ENCODE measurements around the gene NUDT1.

Gene NUDT1

GRCh38 chr7:2282185-2282751 lies 40.2 kb downstream of the NUDT1 start:
- no peak for TF ChIP-seq REST (IDR thresholded peaks at IDR 0.05; ENCODE audit: insufficient replicate concordance, low read depth)
- Histone ChIP-seq H3K4me3 (replicated peaks; ENCODE audit: insufficient read depth, low read length) (no peak overlapping the region), H3K27me3 (ENCODE audit: insufficient read depth, poor library complexity, severe bottlenecking) (no peaks in the 10 kb centered on the region), H3K27ac (replicated peaks) (no peak overlapping the region)
- DNase-seq (ENCODE audit: low read depth in 1 of 2, low spot score in 1 of 2), result no peak

- no peak for DNase-seq (ENCODE audit: low read depth in 1 of 2, low spot score in 1 of 2)
- TF ChIP-seq GABPA (IDR thresholded peaks at IDR 0.05; ENCODE audit: low read depth) (no peak), REST (IDR thresholded peaks at IDR 0.05; ENCODE audit: insufficient replicate concordance, low read depth) (no peak), SPI1 (IDR thresholded peaks at IDR 0.05; ENCODE audit: borderline replicate concordance, low read depth) (no peak), POLR2AphosphoS5 (IDR thresholded peaks at IDR 0.05; ENCODE audit: low read depth) (no peak)
- TF ChIP-seq, protein P1, sequence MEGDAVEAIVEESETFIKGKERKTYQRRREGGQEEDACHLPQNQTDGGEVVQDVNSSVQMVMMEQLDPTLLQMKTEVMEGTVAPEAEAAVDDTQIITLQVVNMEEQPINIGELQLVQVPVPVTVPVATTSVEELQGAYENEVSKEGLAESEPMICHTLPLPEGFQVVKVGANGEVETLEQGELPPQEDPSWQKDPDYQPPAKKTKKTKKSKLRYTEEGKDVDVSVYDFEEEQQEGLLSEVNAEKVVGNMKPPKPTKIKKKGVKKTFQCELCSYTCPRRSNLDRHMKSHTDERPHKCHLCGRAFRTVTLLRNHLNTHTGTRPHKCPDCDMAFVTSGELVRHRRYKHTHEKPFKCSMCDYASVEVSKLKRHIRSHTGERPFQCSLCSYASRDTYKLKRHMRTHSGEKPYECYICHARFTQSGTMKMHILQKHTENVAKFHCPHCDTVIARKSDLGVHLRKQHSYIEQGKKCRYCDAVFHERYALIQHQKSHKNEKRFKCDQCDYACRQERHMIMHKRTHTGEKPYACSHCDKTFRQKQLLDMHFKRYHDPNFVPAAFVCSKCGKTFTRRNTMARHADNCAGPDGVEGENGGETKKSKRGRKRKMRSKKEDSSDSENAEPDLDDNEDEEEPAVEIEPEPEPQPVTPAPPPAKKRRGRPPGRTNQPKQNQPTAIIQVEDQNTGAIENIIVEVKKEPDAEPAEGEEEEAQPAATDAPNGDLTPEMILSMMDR (IDR thresholded peaks at IDR 0.05; ENCODE audit: insufficient read depth, low read length), result no peak
- Histone ChIP-seq H3K27ac (replicated peaks) (no peak overlapping the region), H3K27me3 (ENCODE audit: insufficient read depth, poor library complexity, severe bottlenecking) (no peaks in the 10 kb centered on the region), H3K4me3 (replicated peaks; ENCODE audit: insufficient read depth, low read length) (no peak overlapping the region)
Observed at GRCh38 chr7:2283074-2283473, 41.0 kb downstream of the NUDT1 start.

- H3K4me3 ChIP-seq (replicated peaks; ENCODE audit: insufficient read depth, low read length), result no peak overlapping the region
- H3K27ac ChIP-seq (replicated peaks), result no peak overlapping the region
- no peaks in the 10 kb centered on the region for H3K27me3 ChIP-seq (ENCODE audit: insufficient read depth, poor library complexity, severe bottlenecking)
- no peak for TF ChIP-seq POLR2AphosphoS5 (IDR thresholded peaks at IDR 0.05; ENCODE audit: low read depth)
- TF ChIP-seq, protein P1 (IDR thresholded peaks at IDR 0.05; ENCODE audit: insufficient read depth, low read length), result no peak
- no peak for TF ChIP-seq SPI1 (IDR thresholded peaks at IDR 0.05; ENCODE audit: borderline replicate concordance, low read depth)
- TF ChIP-seq REST (IDR thresholded peaks at IDR 0.05; ENCODE audit: insufficient replicate concordance, low read depth), result no peak
- no peak for TF ChIP-seq GABPA (IDR thresholded peaks at IDR 0.05; ENCODE audit: low read depth)
- no peak for DNase-seq (ENCODE audit: low read depth in 1 of 2, low spot score in 1 of 2)
Observed at GRCh38 chr7:2287745-2288144, 45.7 kb downstream of the NUDT1 start.
